ENCODE results near the gene LRRC34.

DNA sequence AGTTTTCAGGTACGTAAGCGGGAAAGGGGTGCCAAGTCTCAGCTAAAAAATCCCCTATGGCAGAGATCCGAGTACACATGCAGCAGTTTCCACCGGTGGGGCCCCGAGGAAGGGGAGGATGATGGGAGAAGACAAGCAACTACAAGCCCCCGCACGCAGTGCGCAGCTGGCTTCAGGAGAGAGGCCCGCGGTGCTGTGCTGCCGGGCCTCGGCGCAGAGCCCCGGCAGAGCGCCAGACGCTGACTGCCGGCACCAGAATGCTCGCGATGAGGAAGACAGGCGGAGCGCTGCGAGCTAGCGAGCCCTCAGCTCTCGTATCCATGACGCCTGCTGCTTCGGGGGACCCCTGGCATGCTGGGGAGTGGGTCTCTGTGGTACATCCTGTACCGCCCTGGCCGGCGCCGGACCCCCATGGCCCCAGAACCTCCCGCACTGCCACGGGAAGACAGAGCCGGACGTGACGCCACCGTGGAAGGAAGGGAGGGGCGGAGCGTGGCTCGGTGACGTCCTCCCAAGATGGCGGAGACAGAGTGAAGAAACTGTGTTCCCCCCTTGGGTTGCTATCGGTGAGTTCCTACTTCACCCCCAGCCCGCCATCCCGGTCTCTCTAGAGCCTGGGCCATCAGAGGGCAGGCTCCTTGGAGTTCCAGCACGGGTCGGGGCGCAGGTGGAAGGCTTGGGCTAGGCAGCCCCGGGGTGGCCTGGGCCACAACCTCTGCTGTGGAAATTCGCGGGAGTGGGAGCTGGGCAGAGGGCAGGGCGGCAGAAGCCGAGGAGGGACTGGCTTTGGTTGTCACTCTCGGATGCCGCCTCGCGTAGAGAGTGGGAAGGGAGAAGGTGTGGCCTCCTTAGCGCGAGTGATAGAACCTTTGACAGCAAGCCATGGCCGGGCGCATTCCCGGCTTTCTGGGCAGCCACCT lies 39.5 kb downstream of the LRRC34 start, which contains the start of gene MYNN:
- no peak for TF ChIP-seq FOXK2 (IDR thresholded peaks at IDR 0.05)
- peak; percentile 49; the same call in 1 of the 2 replicates for TF ChIP-seq ELF4 (IDR thresholded peaks at IDR 0.05)
- TF ChIP-seq HDGF (IDR thresholded peaks at IDR 0.05; ENCODE audit: borderline replicate concordance), result no peak
- peak; percentile 53; the same call in 1 of the 2 replicates for TF ChIP-seq NFRKB (IDR thresholded peaks at IDR 0.05)
- no peak for TF ChIP-seq CTBP1 (IDR thresholded peaks at IDR 0.05; ENCODE audit: borderline replicate concordance)
- no peak for TF ChIP-seq FOXA1 (IDR thresholded peaks at IDR 0.05)
- no peak for TF ChIP-seq BHLHE40 (IDR thresholded peaks at IDR 0.05; ENCODE audit: borderline replicate concordance)
- peak; percentile 68 for TF ChIP-seq TARDBP (IDR thresholded peaks at IDR 0.05)
- TF ChIP-seq SUZ12 (IDR thresholded peaks at IDR 0.05), result no peak
- TF ChIP-seq LEF1 (IDR thresholded peaks at IDR 0.05; ENCODE audit: borderline replicate concordance), result no peak
- TF ChIP-seq ZNF384 (IDR thresholded peaks at IDR 0.05), result no peak
- TF ChIP-seq FOXM1 (IDR thresholded peaks at IDR 0.05; ENCODE audit: borderline replicate concordance), result no peak
- TF ChIP-seq ARNT (IDR thresholded peaks at IDR 0.05), result no peak
- TF ChIP-seq SP1 (IDR thresholded peaks at IDR 0.05), result no peak

Data from HEK293T (cell line).